ENCODE data around the gene KCNK4. TPM values are rescaled to one million over a fixed set of nuclear protein-coding genes. Genes with fewer than 3 reads are reported as not detected.
A peak's percentile ranks its signal among the peaks of the same experiment; 100 is the strongest.

KCNK4 gene
- total and polyA plus RNA-seq, 2 of the 13 experiments (the other 11 are each of a cell fraction or from before 2014, with no cell fraction given): not detected

DNA sequence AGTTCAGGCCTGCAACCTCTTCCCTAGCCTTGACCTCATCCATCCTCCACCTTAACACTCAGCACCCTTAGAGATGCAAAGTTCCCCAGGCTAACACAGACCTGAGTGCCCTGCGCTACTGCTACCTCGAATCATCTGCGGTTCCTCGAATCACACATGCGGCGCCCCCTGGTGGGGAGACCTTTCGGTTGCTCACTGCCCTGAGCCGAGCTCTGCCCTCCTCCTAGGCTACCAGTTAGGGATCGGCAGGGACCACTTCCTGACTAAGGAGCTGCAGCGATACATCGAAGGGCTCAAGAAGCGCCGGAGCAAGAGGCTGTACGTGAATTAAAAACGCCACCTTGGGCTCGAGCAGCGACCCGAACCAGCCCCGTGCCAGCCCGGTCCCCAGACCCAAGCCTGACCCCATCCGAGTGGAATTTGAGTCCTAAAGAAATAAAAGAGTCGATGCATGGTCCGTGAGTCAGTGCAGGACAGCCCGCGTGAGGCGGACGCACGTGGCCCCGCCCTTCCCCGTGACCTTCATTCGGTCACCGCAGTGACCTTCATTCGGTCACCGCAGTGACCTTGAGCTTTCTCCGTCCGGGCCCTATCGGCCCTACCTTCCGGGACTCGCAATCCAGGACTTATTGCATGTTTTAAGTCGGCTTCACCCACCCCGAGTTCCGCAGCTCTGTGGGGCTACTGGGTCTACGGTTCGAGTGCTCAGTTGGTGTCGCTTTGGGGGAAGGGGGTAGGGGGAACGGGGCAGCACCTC is 13.4 kb downstream of the KCNK4 start (continued):
- TF ChIP-seq NKX3-1 (CRISPR knock-in tag; IDR thresholded peaks at IDR 0.05) (peak; percentile 72; the same call in 1 of the 2 replicates), ZNF292 (CRISPR knock-in tag; IDR thresholded peaks at IDR 0.05; ENCODE audit: borderline replicate concordance, low read depth) (peak; percentile 32; the same call in 1 of the 2 replicates), NR2F6 (IDR thresholded peaks at IDR 0.05) (peak; percentile 36), NR2F6 (CRISPR knock-in tag; IDR thresholded peaks at IDR 0.05) (0 out of 2 replicates have a peak, but pooled peaks have one; percentile 15), KLF16 (CRISPR knock-in tag; IDR thresholded peaks at IDR 0.05) (peak in 1 of 2 experiments; percentile 42; a peak in 1 of 4 replicates), NONO (IDR thresholded peaks at IDR 0.05) (no peak), NONO (CRISPR knock-in tag; conservative IDR thresholded peaks at IDR 0.05) (peak; percentile 61; the same call in 1 of the 2 replicates), ZMYM2 (CRISPR knock-in tag; IDR thresholded peaks at IDR 0.05) (peak; percentile 47; the same call in 1 of the 2 replicates), ZNF605 (CRISPR knock-in tag; IDR thresholded peaks at IDR 0.05) (peak; percentile 69), PAF1 (CRISPR knock-in tag; IDR thresholded peaks at IDR 0.05) (0 out of 2 replicates have a peak, but pooled peaks have one; percentile 41), AKAP8 (CRISPR knock-in tag; IDR thresholded peaks at IDR 0.05) (no peak), CBX5 (CRISPR knock-in tag; IDR thresholded peaks at IDR 0.05; ENCODE audit: borderline replicate concordance) (peak; percentile 15; the same call in 1 of the 2 replicates), ZNF34 (CRISPR knock-in tag; IDR thresholded peaks at IDR 0.05; ENCODE audit: borderline replicate concordance) (no peak), BCL6 (CRISPR knock-in tag; IDR thresholded peaks at IDR 0.05) (peak; percentile 94), FOXJ3 (CRISPR knock-in tag; IDR thresholded peaks at IDR 0.05; ENCODE audit: borderline replicate concordance) (peak; percentile 32; the same call in 1 of the 2 replicates)
- TF ChIP-seq, protein P1, sequence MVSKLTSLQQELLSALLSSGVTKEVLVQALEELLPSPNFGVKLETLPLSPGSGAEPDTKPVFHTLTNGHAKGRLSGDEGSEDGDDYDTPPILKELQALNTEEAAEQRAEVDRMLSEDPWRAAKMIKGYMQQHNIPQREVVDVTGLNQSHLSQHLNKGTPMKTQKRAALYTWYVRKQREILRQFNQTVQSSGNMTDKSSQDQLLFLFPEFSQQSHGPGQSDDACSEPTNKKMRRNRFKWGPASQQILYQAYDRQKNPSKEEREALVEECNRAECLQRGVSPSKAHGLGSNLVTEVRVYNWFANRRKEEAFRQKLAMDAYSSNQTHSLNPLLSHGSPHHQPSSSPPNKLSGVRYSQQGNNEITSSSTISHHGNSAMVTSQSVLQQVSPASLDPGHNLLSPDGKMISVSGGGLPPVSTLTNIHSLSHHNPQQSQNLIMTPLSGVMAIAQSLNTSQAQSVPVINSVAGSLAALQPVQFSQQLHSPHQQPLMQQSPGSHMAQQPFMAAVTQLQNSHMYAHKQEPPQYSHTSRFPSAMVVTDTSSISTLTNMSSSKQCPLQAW (CRISPR knock-in tag; IDR thresholded peaks at IDR 0.05): peak; percentile 59; the same call in 1 of the 2 replicates
- TF ChIP-seq, protein P2, sequence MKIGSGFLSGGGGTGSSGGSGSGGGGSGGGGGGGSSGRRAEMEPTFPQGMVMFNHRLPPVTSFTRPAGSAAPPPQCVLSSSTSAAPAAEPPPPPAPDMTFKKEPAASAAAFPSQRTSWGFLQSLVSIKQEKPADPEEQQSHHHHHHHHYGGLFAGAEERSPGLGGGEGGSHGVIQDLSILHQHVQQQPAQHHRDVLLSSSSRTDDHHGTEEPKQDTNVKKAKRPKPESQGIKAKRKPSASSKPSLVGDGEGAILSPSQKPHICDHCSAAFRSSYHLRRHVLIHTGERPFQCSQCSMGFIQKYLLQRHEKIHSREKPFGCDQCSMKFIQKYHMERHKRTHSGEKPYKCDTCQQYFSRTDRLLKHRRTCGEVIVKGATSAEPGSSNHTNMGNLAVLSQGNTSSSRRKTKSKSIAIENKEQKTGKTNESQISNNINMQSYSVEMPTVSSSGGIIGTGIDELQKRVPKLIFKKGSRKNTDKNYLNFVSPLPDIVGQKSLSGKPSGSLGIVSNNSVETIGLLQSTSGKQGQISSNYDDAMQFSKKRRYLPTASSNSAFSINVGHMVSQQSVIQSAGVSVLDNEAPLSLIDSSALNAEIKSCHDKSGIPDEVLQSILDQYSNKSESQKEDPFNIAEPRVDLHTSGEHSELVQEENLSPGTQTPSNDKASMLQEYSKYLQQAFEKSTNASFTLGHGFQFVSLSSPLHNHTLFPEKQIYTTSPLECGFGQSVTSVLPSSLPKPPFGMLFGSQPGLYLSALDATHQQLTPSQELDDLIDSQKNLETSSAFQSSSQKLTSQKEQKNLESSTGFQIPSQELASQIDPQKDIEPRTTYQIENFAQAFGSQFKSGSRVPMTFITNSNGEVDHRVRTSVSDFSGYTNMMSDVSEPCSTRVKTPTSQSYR (CRISPR knock-in tag; IDR thresholded peaks at IDR 0.05; ENCODE audit: borderline replicate concordance): peak; percentile 9
- TF ChIP-seq, protein P3, sequence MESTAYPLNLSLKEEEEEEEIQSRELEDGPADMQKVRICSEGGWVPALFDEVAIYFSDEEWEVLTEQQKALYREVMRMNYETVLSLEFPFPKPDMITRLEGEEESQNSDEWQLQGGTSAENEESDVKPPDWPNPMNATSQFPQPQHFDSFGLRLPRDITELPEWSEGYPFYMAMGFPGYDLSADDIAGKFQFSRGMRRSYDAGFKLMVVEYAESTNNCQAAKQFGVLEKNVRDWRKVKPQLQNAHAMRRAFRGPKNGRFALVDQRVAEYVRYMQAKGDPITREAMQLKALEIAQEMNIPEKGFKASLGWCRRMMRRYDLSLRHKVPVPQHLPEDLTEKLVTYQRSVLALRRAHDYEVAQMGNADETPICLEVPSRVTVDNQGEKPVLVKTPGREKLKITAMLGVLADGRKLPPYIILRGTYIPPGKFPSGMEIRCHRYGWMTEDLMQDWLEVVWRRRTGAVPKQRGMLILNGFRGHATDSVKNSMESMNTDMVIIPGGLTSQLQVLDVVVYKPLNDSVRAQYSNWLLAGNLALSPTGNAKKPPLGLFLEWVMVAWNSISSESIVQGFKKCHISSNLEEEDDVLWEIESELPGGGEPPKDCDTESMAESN (CRISPR knock-in tag; conservative IDR thresholded peaks at IDR 0.05): 0 out of 2 replicates have a peak, but pooled peaks have one; percentile 30
- TF ChIP-seq, protein P4, sequence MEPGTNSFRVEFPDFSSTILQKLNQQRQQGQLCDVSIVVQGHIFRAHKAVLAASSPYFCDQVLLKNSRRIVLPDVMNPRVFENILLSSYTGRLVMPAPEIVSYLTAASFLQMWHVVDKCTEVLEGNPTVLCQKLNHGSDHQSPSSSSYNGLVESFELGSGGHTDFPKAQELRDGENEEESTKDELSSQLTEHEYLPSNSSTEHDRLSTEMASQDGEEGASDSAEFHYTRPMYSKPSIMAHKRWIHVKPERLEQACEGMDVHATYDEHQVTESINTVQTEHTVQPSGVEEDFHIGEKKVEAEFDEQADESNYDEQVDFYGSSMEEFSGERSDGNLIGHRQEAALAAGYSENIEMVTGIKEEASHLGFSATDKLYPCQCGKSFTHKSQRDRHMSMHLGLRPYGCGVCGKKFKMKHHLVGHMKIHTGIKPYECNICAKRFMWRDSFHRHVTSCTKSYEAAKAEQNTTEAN (CRISPR knock-in tag; conservative IDR thresholded peaks at IDR 0.05): peak; percentile 54
- TF ChIP-seq, protein P5, sequence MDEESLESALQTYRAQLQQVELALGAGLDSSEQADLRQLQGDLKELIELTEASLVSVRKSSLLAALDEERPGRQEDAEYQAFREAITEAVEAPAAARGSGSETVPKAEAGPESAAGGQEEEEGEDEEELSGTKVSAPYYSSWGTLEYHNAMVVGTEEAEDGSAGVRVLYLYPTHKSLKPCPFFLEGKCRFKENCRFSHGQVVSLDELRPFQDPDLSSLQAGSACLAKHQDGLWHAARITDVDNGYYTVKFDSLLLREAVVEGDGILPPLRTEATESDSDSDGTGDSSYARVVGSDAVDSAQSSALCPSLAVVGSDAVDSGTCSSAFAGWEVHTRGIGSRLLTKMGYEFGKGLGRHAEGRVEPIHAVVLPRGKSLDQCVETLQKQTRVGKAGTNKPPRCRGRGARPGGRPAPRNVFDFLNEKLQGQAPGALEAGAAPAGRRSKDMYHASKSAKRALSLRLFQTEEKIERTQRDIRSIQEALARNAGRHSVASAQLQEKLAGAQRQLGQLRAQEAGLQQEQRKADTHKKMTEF (CRISPR knock-in tag; IDR thresholded peaks at IDR 0.05): peak; percentile 63; the same call in 1 of the 2 replicates

Data from HepG2 (cell line).